H1 (cell line): ENCODE results near the gene FXYD3. TPM values are rescaled to one million over a fixed set of nuclear protein-coding genes. Genes with fewer than 3 reads are reported as not detected.

Source experiments
- CTCF ChIA-PET: fragments of 300-600 bp; sonication (Branson Sonifier 250); formaldehyde crosslinking; loops from one replicate; lab custom pipeline; 2021; ENCODE audit not compliant: partially characterized antibody; lab: Charles Lee
- POLR2A ChIA-PET: fragments of 300-600 bp; sonication (Branson Sonifier 250); formaldehyde crosslinking; loops from one replicate; lab custom pipeline; 2021; ENCODE audit warnings: inconsistent platforms; ENCODE audit not compliant: partially characterized antibody; lab: Charles Lee
- DNase-seq, 2 experiments: peaks; one replicate each; pipeline versions ENCODE4 v3.0.0 to v3.0.0-alpha.2; 2010 to 2022; ENCODE audit warnings: low spot score in 2 of 2, low read depth in 1 of 2, mixed read lengths in 1 of 2
- FAIRE-seq: peaks from 2 replicates; lab custom pipeline; 2011; peaks lifted over from hg19 to GRCh38; lab: Jason Lieb, UNC
- H2AFZ ChIP-seq: 2 replicates; pipeline ENCODE4 v1.8.1; 2012; ENCODE audit warnings: low read length, inconsistent platforms
- H2AK5ac ChIP-seq: 2 replicates; pipeline ENCODE4 v1.6.1; 2013; ENCODE audit warnings: low read depth, low read length
- H2BK120ac ChIP-seq: replicated peaks from 2 replicates; pipeline ENCODE3; 2013; ENCODE audit warnings: low read depth, low read length, inconsistent platforms
- H2BK12ac ChIP-seq: 2 replicates; pipeline ENCODE4 v1.6.1; 2013; ENCODE audit warnings: low read depth, low read length
- H2BK15ac ChIP-seq: 2 replicates; pipeline ENCODE4 v1.6.1; 2013; ENCODE audit warnings: low read length
- H2BK20ac ChIP-seq: 2 replicates; pipeline ENCODE4 v1.6.1; 2013; ENCODE audit warnings: low read length
- H2BK5ac ChIP-seq: 2 replicates; pipeline ENCODE4 v1.6.1; 2013; ENCODE audit warnings: low read depth, low read length
- H3K14ac ChIP-seq: 2 replicates; pipeline ENCODE4 v1.6.1; 2013; ENCODE audit warnings: inconsistent platforms; ENCODE audit not compliant: insufficient read length
- H3K18ac ChIP-seq: 2 replicates; pipeline ENCODE4 v1.6.1; 2013; ENCODE audit warnings: low read length; ENCODE audit errors: extremely low read depth
- H3K23ac ChIP-seq: 2 replicates; pipeline ENCODE4 v1.6.1; 2013; ENCODE audit warnings: inconsistent platforms; ENCODE audit not compliant: insufficient read length
- H3K23me2 ChIP-seq: 2 replicates; pipeline ENCODE4 v1.6.1; 2013; ENCODE audit warnings: low read depth, low read length
- H3K27ac ChIP-seq: 2 replicates; pipeline ENCODE4 v1.6.1; 2011; ENCODE audit warnings: low read depth, low read length, inconsistent platforms
- H3K27me3 ChIP-seq, 4 experiments: replicated peaks in 1 of 4; 1 replicate in 1 of 4; 2 replicates in 3 of 4; pipeline versions ENCODE4 v1.6.1 to v1.8.1; 2011 to 2013; ENCODE audit warnings: low read length in 3 of 4, mild to moderate bottlenecking in 3 of 4, inconsistent platforms in 2 of 4, mixed read lengths in 2 of 4, moderate library complexity in 1 of 4; ENCODE audit not compliant: control insufficient read depth in 3 of 4, insufficient read depth in 3 of 4; ENCODE audit errors: extremely low read depth in 1 of 4
- H3K36me3 ChIP-seq, 4 experiments: 2 replicates each; pipeline versions ENCODE4 v1.6.1 to v1.8.1; 2011 to 2013; ENCODE audit warnings: mild to moderate bottlenecking in 4 of 4, low read length in 3 of 4, moderate library complexity in 2 of 4, control low read depth in 1 of 4, inconsistent platforms in 1 of 4; ENCODE audit not compliant: insufficient read depth in 4 of 4, control insufficient read depth in 2 of 4
- H3K4ac ChIP-seq: replicated peaks from 2 replicates; pipeline ENCODE3; 2013; ENCODE audit warnings: low read length, low read depth, mixed read lengths, inconsistent platforms; ENCODE audit not compliant: insufficient read length
- H3K4me1 ChIP-seq, 4 experiments: replicated peaks in 1 of 4; 1 replicate in 1 of 4; 2 replicates in 3 of 4; pipeline versions ENCODE4 v1.6.1 to v1.8.1; 2011 to 2013; ENCODE audit warnings: low read length in 3 of 4, inconsistent platforms in 2 of 4, mixed read lengths in 1 of 4; ENCODE audit not compliant: insufficient read depth in 4 of 4, control insufficient read depth in 3 of 4
- H3K4me2 ChIP-seq, 2 experiments: 2 replicates each; pipeline versions ENCODE4 v1.6.1 to v1.8.1; 2011 to 2013; ENCODE audit warnings: low read depth in 2 of 2, low read length in 2 of 2, control low read depth in 1 of 2, inconsistent platforms in 1 of 2, mild to moderate bottlenecking in 1 of 2; ENCODE audit not compliant: insufficient read depth in 1 of 2
- H3K4me3 ChIP-seq, 4 experiments: fragments of 200-600, 300-600 bp in 1 of 4; sonication (generic), shearing (Covaris generic), sonication (Bioruptor Twin) in 1 of 4; 2 replicates each; pipeline versions ENCODE4 v1.5.1 to v1.8.1; 2011 to 2016; ENCODE audit warnings: low read length in 4 of 4, low read depth in 3 of 4, control low read depth in 2 of 4, inconsistent platforms in 2 of 4, mild to moderate bottlenecking in 2 of 4, mixed read lengths in 1 of 4, moderate library complexity in 1 of 4; ENCODE audit not compliant: insufficient read depth in 2 of 4; ENCODE audit errors: extremely low read depth in 1 of 4
- H3K56ac ChIP-seq: replicated peaks from 2 replicates; pipeline ENCODE3; 2013; ENCODE audit warnings: low read depth, mild to moderate bottlenecking, mixed read lengths, low read length, inconsistent platforms; ENCODE audit not compliant: insufficient read length
- H3K79me1 ChIP-seq: 2 replicates; pipeline ENCODE4 v1.6.1; 2013; ENCODE audit warnings: low read depth, low read length, control low read depth
- H3K79me2 ChIP-seq, 2 experiments: 2 replicates each; pipeline versions ENCODE4 v1.6.1 to v1.8.1; 2012 to 2013; ENCODE audit warnings: low read length in 2 of 2, mild to moderate bottlenecking in 2 of 2, inconsistent platforms in 1 of 2; ENCODE audit not compliant: insufficient read depth in 2 of 2, control insufficient read depth in 1 of 2
- H3K9ac ChIP-seq, 4 experiments: replicated peaks in 1 of 4; 1 replicate in 1 of 4; 2 replicates in 3 of 4; pipeline versions ENCODE4 v1.6.1 to v1.8.1; 2011 to 2013; ENCODE audit warnings: low read depth in 3 of 4, low read length in 3 of 4, control low read depth in 2 of 4, mild to moderate bottlenecking in 2 of 4, moderate library complexity in 2 of 4, inconsistent platforms in 1 of 4; ENCODE audit errors: extremely low read depth in 1 of 4
- H3K9me3 ChIP-seq, 2 experiments: 2 replicates each; pipeline versions ENCODE4 v1.6.1 to v1.8.1; 2012 to 2013; ENCODE audit warnings: mild to moderate bottlenecking in 2 of 2, moderate library complexity in 2 of 2, control low read depth in 1 of 2, inconsistent platforms in 1 of 2, low read depth in 1 of 2, low read length in 1 of 2, mixed read lengths in 1 of 2; ENCODE audit not compliant: insufficient read depth in 2 of 2
- H4K20me1 ChIP-seq, 2 experiments: replicated peaks in 1 of 2; 2 replicates each; pipeline versions ENCODE3 to v1.8.1; 2011 to 2013; ENCODE audit warnings: inconsistent platforms in 2 of 2, low read length in 2 of 2, mild to moderate bottlenecking in 1 of 2; ENCODE audit not compliant: insufficient read depth in 2 of 2, control insufficient read depth in 1 of 2
- H4K5ac ChIP-seq: 2 replicates; pipeline ENCODE4 v1.6.1; 2013; ENCODE audit warnings: low read length, low read depth, mixed read lengths, inconsistent platforms; ENCODE audit not compliant: insufficient read length
- H4K8ac ChIP-seq: 2 replicates; pipeline ENCODE4 v1.8.0; 2013; ENCODE audit warnings: mild to moderate bottlenecking, moderate library complexity, low read length, inconsistent platforms; ENCODE audit not compliant: insufficient read depth; ENCODE audit errors: extremely low read depth
- H4K91ac ChIP-seq: replicated peaks from 2 replicates; pipeline ENCODE3; 2013; ENCODE audit warnings: low read length, mixed read lengths, inconsistent platforms; ENCODE audit not compliant: insufficient read length
- CBX5 ChIP-seq: fragments of 300-800, 300-1000 bp; sonication (generic); IDR thresholded peaks from 2 replicates; pipeline ENCODE4 v1.7.1; 2016; ENCODE audit warnings: antibody characterized with exemption, low read length, low read depth
- TCF12 ChIP-seq: IDR thresholded peaks from 2 replicates; pipeline ENCODE4 v1.6.1; 2011; ENCODE audit warnings: low read depth, mild to moderate bottlenecking, low read length
- WGBS, 2 experiments: shearing (Covaris generic) in 1 of 2; methylation state at CpG; one replicate each; pipeline versions ENCODE4 v1.1.6 to v1.1.7; 2013 to 2015; ENCODE audit warnings: low lambda C conversion rate in 2 of 2, mixed read lengths in 2 of 2, inconsistent platforms in 1 of 2, low coverage in 1 of 2, missing lambda C conversion rate in 1 of 2; ENCODE audit not compliant: insufficient replicate concordance in 2 of 2, insufficient coverage in 1 of 2, insufficient read length in 1 of 2; ENCODE audit errors: extremely low coverage in 1 of 2, missing lambda C conversion rate in 1 of 2; 5-methylcytosine and 5-hydroxymethylcytosine counted together
- polyA plus RNA-seq, 7 experiments: library from polyadenylated mRNA; depleted of rRNA in 3 of 7; stranded (reverse) in 5 of 7; unstranded in 2 of 7; fragments of >200 nt in 5 of 7; fragments of 200-250 nt in 2 of 7; gene quantifications; 1 replicate in 5 of 7; 2 replicates in 1 of 7; 4 replicates in 1 of 7; pipeline versions ENCODE4 v1.2.1 to v1.2.3, GENCODE V29; 2011 to 2013; ENCODE audit warnings: missing spikeins in 2 of 7, mixed read lengths in 2 of 7
- total RNA-seq: library from RNA; stranded (reverse); fragmentation: NEBNext Ultra II Directional; extraction: Animal tissue kit (Norgen Biotek cat#: 25700); gene quantifications from 2 replicates; pipeline ENCODE4 v1.2.1, GENCODE V29; 2021

Gene FXYD3
- total and polyA plus RNA-seq, 2 of the 8 experiments (the other 6 are each of a cell fraction or from before 2014, with no cell fraction given), result 0.33 TPM; not detected in 1

DNA sequence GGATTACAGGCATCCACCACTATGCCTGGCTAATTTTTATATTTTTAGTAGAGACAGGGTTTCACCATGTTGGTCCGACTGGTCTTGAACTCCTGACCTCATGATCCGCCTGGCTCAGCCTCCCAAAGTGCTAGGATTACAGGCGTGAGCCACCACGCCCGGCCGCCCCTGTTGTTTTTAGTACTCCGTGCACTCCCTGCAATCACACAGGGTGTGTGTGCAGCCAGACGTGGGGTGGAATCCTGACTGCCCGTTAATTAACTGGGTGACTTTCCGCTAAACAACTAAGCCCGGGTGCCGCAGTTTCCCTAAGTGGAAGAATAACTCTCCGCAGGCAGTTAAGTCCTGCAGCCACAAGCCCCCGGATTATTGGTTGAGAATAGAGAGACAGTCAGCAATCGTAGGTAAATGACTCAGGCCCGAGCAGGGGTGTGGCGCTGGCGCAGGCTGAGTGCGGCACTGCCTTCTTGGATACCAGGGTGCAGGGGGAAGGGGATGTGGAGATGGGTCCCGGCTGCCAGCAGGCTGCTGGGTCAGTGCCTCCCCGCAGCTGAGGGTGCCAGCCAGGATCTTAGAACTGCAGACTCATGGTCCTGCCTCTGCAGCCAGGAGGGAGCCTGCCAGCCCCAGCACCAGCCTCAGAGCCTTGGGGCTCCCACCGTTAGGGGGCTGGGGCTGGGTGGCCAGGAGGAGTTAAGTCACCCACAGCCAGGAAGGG, 6.1 kb upstream of the FXYD3 start:
- Histone ChIP-seq H4K8ac (no peak overlapping the region; the same call in 1 of the 2 replicates), H3K36me3 (no peaks in the 10 kb centered on the region), H2AK5ac (no peak overlapping the region), H2BK12ac (no peak overlapping the region), H2AFZ (no peak overlapping the region), H3K4me3 (no peak overlapping the region), H3K18ac (no peak overlapping the region; the same call in 1 of the 2 replicates), H3K4me2 (no peak overlapping the region), H3K9me3 (no peaks in the 10 kb centered on the region), H3K23ac (no peak overlapping the region), H3K79me1 (no peaks in the 10 kb centered on the region), H2BK20ac (no peak overlapping the region), H3K27me3 (no peaks in the 10 kb centered on the region; a peak in 1 of 7 replicates), H3K4ac (no peak overlapping the region), H3K14ac (no peak overlapping the region), H3K4me1 (peaks cover 0 to 8% (median 2%) of the 10 kb centered on the region in 4 experiments; a peak in 3 of 7 replicates), H2BK5ac (no peak overlapping the region), H3K23me2 (peaks cover 7% of the 10 kb centered on the region; the same call in 1 of the 2 replicates), H4K5ac (no peak overlapping the region), H2BK120ac (no peak overlapping the region), H3K27ac (no peak overlapping the region), H2BK15ac (0 out of 2 replicates have a peak overlapping the region, but pooled peaks have one; percentile 46), H3K56ac (no peak overlapping the region), H4K20me1 (peaks cover 0 to 7% of the 10 kb centered on the region in 2 experiments), H4K91ac (no peak overlapping the region), H3K79me2 (no peaks in the 10 kb centered on the region), H3K9ac (no peak overlapping the region)
- no peak for DNase-seq
- CTCF ChIA-PET, result interaction anchor here (0.6 to 3.4 kb wide), 7 partner anchors 10 to 92 kb away, joined by 3 to 21 read pairs (median 3); no protein-coding TSS in a partner anchor
- POLR2A ChIA-PET, result interaction anchor here (0.6 to 0.9 kb wide), 2 partner anchors 100 to 147 kb away, joined by 3 read pairs; no protein-coding TSS in a partner anchor
- 87% methylated on average over 22 of the region's 22 CpGs; no CpG with 5 or more reads in 1 of the 2 experiments for WGBS, 2 experiments
- FAIRE-seq, result no peak
- no peak for TF ChIP-seq TCF12
- no peak for TF ChIP-seq CBX5
